ENCODE results near the gene TRAF2.

The TRAF2 gene

DNA sequence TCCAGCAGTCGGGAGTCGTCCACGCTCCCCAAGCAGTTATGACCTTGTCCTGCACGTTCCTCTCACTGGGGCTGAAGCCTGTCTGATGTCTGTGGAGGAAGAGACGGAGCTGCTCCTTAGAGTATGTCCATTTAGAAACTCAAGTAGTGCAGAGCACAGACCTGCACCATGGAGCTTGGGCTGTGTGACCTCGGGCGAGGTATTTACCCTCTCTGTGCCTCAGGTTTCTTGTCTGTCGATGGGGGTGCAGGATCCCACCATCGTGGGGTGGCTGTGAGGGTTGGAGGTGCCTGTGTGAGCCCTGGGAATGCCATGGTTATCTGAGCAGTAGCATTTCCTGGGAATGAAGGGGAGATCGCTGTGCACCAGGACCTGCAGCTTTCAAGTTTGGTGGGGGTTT lies 14.2 kb downstream of the TRAF2 start:
- no peak for TF ChIP-seq EP300 (IDR thresholded peaks at IDR 0.05; ENCODE audit: borderline replicate concordance)
- TF ChIP-seq TCF12 (IDR thresholded peaks at IDR 0.05; ENCODE audit: low read depth), result no peak
- TF ChIP-seq EGR1 (IDR thresholded peaks at IDR 0.05), result no peak
- TF ChIP-seq FOXM1 (IDR thresholded peaks at IDR 0.05; ENCODE audit: borderline replicate concordance, low read depth), result no peak
- TF ChIP-seq, protein P1, sequence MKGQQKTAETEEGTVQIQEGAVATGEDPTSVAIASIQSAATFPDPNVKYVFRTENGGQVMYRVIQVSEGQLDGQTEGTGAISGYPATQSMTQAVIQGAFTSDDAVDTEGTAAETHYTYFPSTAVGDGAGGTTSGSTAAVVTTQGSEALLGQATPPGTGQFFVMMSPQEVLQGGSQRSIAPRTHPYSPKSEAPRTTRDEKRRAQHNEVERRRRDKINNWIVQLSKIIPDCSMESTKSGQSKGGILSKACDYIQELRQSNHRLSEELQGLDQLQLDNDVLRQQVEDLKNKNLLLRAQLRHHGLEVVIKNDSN (IDR thresholded peaks at IDR 0.05), result no peak
- no peak for TF ChIP-seq TEAD4 (IDR thresholded peaks at IDR 0.05)
- no peak for TF ChIP-seq NFIC (IDR thresholded peaks at IDR 0.05)

DNA sequence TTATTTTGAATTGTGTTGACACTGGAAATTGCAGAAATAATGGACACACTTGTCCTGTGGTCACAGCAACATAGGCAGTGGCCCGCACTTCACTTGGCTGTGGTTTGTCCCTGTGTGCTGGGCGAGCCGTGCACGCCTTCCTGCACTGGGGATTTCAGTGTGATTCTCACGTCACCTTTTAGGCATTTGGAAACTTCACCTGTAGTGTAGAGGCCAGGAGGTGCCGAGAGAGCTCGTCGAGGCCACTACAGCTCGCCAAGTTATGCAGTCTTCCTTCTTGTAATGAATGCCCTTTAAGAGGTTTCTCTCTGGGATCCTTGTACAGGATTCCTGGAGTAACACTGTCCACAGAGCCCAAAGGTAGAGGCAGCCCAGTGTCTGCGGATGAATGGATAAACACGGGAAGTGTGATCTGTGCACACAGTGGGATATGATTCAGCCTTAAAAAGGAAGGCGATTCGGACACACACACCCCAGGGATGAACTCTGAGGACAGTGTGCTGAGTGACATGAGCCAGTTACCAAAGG lies 14.7 kb downstream of the TRAF2 start:
- no peak for TF ChIP-seq RAD21 (IDR thresholded peaks at IDR 0.05; ENCODE audit: low read depth)
- TF ChIP-seq TEAD4 (IDR thresholded peaks at IDR 0.05), result no peak
- TF ChIP-seq EP300 (IDR thresholded peaks at IDR 0.05; ENCODE audit: borderline replicate concordance), result no peak
- TF ChIP-seq, protein P2, sequence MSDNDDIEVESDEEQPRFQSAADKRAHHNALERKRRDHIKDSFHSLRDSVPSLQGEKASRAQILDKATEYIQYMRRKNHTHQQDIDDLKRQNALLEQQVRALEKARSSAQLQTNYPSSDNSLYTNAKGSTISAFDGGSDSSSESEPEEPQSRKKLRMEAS (IDR thresholded peaks at IDR 0.05), result no peak
- TF ChIP-seq NFIC (IDR thresholded peaks at IDR 0.05), result no peak
- TF ChIP-seq, protein P1 (IDR thresholded peaks at IDR 0.05), result no peak
- no peak for TF ChIP-seq EGR1 (IDR thresholded peaks at IDR 0.05)
- TF ChIP-seq YY1 (IDR thresholded peaks at IDR 0.05; ENCODE audit: low read depth), result no peak
- no peak for TF ChIP-seq CREB1 (IDR thresholded peaks at IDR 0.05; ENCODE audit: low read depth)
- no peak for TF ChIP-seq TCF12 (IDR thresholded peaks at IDR 0.05; ENCODE audit: low read depth)
- no peak for TF ChIP-seq FOXM1 (IDR thresholded peaks at IDR 0.05; ENCODE audit: borderline replicate concordance, low read depth)
- TF ChIP-seq, protein P3, sequence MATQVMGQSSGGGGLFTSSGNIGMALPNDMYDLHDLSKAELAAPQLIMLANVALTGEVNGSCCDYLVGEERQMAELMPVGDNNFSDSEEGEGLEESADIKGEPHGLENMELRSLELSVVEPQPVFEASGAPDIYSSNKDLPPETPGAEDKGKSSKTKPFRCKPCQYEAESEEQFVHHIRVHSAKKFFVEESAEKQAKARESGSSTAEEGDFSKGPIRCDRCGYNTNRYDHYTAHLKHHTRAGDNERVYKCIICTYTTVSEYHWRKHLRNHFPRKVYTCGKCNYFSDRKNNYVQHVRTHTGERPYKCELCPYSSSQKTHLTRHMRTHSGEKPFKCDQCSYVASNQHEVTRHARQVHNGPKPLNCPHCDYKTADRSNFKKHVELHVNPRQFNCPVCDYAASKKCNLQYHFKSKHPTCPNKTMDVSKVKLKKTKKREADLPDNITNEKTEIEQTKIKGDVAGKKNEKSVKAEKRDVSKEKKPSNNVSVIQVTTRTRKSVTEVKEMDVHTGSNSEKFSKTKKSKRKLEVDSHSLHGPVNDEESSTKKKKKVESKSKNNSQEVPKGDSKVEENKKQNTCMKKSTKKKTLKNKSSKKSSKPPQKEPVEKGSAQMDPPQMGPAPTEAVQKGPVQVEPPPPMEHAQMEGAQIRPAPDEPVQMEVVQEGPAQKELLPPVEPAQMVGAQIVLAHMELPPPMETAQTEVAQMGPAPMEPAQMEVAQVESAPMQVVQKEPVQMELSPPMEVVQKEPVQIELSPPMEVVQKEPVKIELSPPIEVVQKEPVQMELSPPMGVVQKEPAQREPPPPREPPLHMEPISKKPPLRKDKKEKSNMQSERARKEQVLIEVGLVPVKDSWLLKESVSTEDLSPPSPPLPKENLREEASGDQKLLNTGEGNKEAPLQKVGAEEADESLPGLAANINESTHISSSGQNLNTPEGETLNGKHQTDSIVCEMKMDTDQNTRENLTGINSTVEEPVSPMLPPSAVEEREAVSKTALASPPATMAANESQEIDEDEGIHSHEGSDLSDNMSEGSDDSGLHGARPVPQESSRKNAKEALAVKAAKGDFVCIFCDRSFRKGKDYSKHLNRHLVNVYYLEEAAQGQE (IDR thresholded peaks at IDR 0.05; ENCODE audit: low read depth), result no peak
- no peak for TF ChIP-seq ZBTB7A (IDR thresholded peaks at IDR 0.05; ENCODE audit: low read depth)
- no peak for TF ChIP-seq TAF1 (IDR thresholded peaks at IDR 0.05; ENCODE audit: low read depth)
- TF ChIP-seq CEBPB (IDR thresholded peaks at IDR 0.05), result no peak

DNA sequence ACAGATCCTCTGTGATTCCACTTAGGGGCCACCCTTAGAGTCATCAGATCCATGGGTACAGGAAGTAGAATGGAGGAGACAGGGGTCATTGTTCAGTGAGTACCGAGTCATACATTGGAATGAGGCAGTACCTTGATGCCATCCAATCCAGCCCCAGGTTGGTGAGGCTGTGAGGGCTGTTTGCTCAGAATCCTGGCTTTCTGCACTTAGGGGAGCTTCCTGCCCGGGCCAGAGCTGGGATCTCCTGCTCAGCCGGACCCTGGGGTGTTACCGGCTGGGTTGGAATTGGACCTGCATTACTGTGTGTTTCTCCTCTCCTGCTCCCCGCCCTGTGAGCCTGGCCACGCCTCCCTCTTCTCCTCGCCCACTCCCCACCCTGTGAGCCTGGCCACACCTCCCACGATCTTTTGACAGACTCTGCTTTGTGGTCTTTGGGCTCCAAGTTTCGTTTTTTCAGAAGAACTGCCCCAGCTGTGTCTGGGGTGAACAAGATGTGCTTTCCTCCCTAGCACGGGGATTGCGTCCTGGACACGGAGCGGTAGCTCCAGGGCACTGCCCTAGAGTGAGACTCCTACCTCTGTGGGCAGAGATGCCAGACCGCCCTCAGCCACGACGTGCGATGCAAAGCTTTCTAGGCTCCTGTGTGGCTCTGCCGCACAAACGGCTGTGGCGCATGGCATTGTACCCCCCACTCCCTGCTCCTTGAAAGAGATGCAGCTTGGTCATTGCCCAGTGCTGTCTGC lies 15.4 kb downstream of the TRAF2 start:
- no peak for TF ChIP-seq TEAD4 (IDR thresholded peaks at IDR 0.05)
- TF ChIP-seq YY1 (IDR thresholded peaks at IDR 0.05; ENCODE audit: low read depth), result no peak
- no peak for TF ChIP-seq EGR1 (IDR thresholded peaks at IDR 0.05)
- no peak for TF ChIP-seq ZBTB7A (IDR thresholded peaks at IDR 0.05; ENCODE audit: low read depth)
- TF ChIP-seq CREB1 (IDR thresholded peaks at IDR 0.05; ENCODE audit: low read depth), result no peak
- no peak for TF ChIP-seq TCF12 (IDR thresholded peaks at IDR 0.05; ENCODE audit: low read depth)
- TF ChIP-seq, protein P3 (IDR thresholded peaks at IDR 0.05; ENCODE audit: low read depth), result no peak
- no peak for TF ChIP-seq FOXM1 (IDR thresholded peaks at IDR 0.05; ENCODE audit: borderline replicate concordance, low read depth)
- TF ChIP-seq RAD21 (IDR thresholded peaks at IDR 0.05; ENCODE audit: low read depth), result no peak
- TF ChIP-seq CEBPB (IDR thresholded peaks at IDR 0.05), result no peak
- TF ChIP-seq NFIC (IDR thresholded peaks at IDR 0.05), result no peak

DNA sequence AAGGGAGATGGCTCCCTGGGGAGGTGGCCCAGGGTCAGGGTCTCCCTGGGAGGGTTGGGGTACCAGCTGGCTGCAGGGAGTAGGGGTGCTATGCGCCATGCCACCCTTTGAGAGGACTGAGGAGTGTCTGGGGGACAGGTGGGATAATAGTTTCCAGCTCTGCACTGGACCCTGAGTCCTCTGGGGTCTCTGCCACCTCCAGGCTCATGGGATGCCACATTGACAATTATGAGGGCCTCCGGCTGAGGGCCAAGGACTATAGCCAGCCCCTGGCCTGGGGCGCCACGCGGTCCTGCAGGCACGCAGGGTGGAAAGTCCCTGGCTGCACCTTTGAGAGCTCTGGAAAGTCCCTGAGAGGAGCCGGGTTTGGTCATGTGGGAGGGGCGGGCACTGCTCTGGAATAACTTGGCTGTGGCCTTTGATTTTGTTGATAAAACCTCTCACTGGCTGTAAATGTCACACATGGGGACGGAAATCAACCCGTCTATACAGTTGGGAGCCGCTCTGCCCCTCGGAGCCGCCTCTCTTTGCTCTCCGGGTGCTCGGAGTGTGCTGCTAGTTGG lies 16.0 kb downstream of the TRAF2 start:
- TF ChIP-seq FOXM1 (IDR thresholded peaks at IDR 0.05; ENCODE audit: borderline replicate concordance, low read depth), result no peak
- TF ChIP-seq, protein P1 (IDR thresholded peaks at IDR 0.05), result no peak
- TF ChIP-seq YY1 (IDR thresholded peaks at IDR 0.05; ENCODE audit: low read depth), result no peak
- TF ChIP-seq CEBPB (IDR thresholded peaks at IDR 0.05), result no peak
- TF ChIP-seq TAF1 (IDR thresholded peaks at IDR 0.05; ENCODE audit: low read depth), result no peak
- TF ChIP-seq, protein P2 (IDR thresholded peaks at IDR 0.05), result no peak
- TF ChIP-seq, protein P3 (IDR thresholded peaks at IDR 0.05; ENCODE audit: low read depth), result no peak
- no peak for TF ChIP-seq TEAD4 (IDR thresholded peaks at IDR 0.05)
- no peak for TF ChIP-seq TCF12 (IDR thresholded peaks at IDR 0.05; ENCODE audit: low read depth)
- TF ChIP-seq EP300 (IDR thresholded peaks at IDR 0.05; ENCODE audit: borderline replicate concordance), result no peak
- no peak for TF ChIP-seq EGR1 (IDR thresholded peaks at IDR 0.05)
- no peak for TF ChIP-seq ZBTB7A (IDR thresholded peaks at IDR 0.05; ENCODE audit: low read depth)
- TF ChIP-seq CREB1 (IDR thresholded peaks at IDR 0.05; ENCODE audit: low read depth), result no peak

Data from Ishikawa (cell line).